Measurements from ENCODE around the gene SNTG2. TPM values are rescaled to one million over a fixed set of nuclear protein-coding genes. Genes with fewer than 3 reads are reported as not detected.

The SNTG2 gene
- total and polyA plus RNA-seq, 2 experiments from 2014 or later: 0.66 to 1.0 TPM

- H3K27ac ChIP-seq: no peak overlapping the region
- DNase-seq (ENCODE audit: low read depth in 1 of 2, low spot score in 1 of 2): no peak
- H3K4me3 ChIP-seq: no peak overlapping the region
- TF ChIP-seq, protein P1, sequence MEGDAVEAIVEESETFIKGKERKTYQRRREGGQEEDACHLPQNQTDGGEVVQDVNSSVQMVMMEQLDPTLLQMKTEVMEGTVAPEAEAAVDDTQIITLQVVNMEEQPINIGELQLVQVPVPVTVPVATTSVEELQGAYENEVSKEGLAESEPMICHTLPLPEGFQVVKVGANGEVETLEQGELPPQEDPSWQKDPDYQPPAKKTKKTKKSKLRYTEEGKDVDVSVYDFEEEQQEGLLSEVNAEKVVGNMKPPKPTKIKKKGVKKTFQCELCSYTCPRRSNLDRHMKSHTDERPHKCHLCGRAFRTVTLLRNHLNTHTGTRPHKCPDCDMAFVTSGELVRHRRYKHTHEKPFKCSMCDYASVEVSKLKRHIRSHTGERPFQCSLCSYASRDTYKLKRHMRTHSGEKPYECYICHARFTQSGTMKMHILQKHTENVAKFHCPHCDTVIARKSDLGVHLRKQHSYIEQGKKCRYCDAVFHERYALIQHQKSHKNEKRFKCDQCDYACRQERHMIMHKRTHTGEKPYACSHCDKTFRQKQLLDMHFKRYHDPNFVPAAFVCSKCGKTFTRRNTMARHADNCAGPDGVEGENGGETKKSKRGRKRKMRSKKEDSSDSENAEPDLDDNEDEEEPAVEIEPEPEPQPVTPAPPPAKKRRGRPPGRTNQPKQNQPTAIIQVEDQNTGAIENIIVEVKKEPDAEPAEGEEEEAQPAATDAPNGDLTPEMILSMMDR (IDR thresholded peaks at IDR 0.05; ENCODE audit: low read depth, low read length): no peak
- H3K27me3 ChIP-seq: no peaks in the 10 kb centered on the region
- H3K36me3 ChIP-seq: no peaks in the 10 kb centered on the region
- no peaks in the 10 kb centered on the region for H3K4me1 ChIP-seq (ENCODE audit: low read depth)
- H3K9me3 ChIP-seq (ENCODE audit: low read depth): no peaks in the 10 kb centered on the region
Measured at GRCh38 chr2:1156059-1156458, 205.4 kb downstream of the SNTG2 start.

GRCh38 chr2:1156531-1156930, 205.9 kb downstream of the SNTG2 start:
- DNase-seq (ENCODE audit: low read depth in 1 of 2, low spot score in 1 of 2): no peak
- H3K27me3 ChIP-seq: no peaks in the 10 kb centered on the region
- H3K9me3 ChIP-seq (ENCODE audit: low read depth): no peaks in the 10 kb centered on the region
- H3K4me3 ChIP-seq: no peak overlapping the region
- H3K36me3 ChIP-seq: no peaks in the 10 kb centered on the region
- H3K4me1 ChIP-seq (ENCODE audit: low read depth): no peaks in the 10 kb centered on the region
- TF ChIP-seq, protein P1 (IDR thresholded peaks at IDR 0.05; ENCODE audit: low read depth, low read length): no peak
- no peak overlapping the region for H3K27ac ChIP-seq

GRCh38 chr2:1157107-1157506, 206.5 kb downstream of the SNTG2 start:
- TF ChIP-seq, protein P1 (IDR thresholded peaks at IDR 0.05; ENCODE audit: low read depth, low read length): no peak
- H3K36me3 ChIP-seq: no peaks in the 10 kb centered on the region
- no peak for DNase-seq (ENCODE audit: low read depth in 1 of 2, low spot score in 1 of 2)
- no peak overlapping the region for H3K27ac ChIP-seq
- H3K4me3 ChIP-seq: no peak overlapping the region
- no peaks in the 10 kb centered on the region for H3K27me3 ChIP-seq
- no peaks in the 10 kb centered on the region for H3K4me1 ChIP-seq (ENCODE audit: low read depth)
- H3K9me3 ChIP-seq (ENCODE audit: low read depth): no peaks in the 10 kb centered on the region

GRCh38 chr2:1159013-1159412, 208.4 kb downstream of the SNTG2 start:
- H3K27me3 ChIP-seq: no peaks in the 10 kb centered on the region
- no peak overlapping the region for H3K4me3 ChIP-seq
- no peaks in the 10 kb centered on the region for H3K9me3 ChIP-seq (ENCODE audit: low read depth)
- DNase-seq (ENCODE audit: low read depth in 1 of 2, low spot score in 1 of 2): no peak
- H3K4me1 ChIP-seq (ENCODE audit: low read depth): no peaks in the 10 kb centered on the region
- H3K36me3 ChIP-seq: no peaks in the 10 kb centered on the region
- H3K27ac ChIP-seq: no peak overlapping the region
- TF ChIP-seq, protein P1 (IDR thresholded peaks at IDR 0.05; ENCODE audit: low read depth, low read length): no peak

- Histone ChIP-seq H3K4me3 (no peak overlapping the region), H3K4me1 (ENCODE audit: low read depth) (no peaks in the 10 kb centered on the region), H3K36me3 (no peaks in the 10 kb centered on the region), H3K27me3 (no peaks in the 10 kb centered on the region), H3K27ac (no peak overlapping the region), H3K9me3 (ENCODE audit: low read depth) (no peaks in the 10 kb centered on the region)
- no peak for DNase-seq (ENCODE audit: low read depth in 1 of 2, low spot score in 1 of 2)
- TF ChIP-seq, protein P1 (IDR thresholded peaks at IDR 0.05; ENCODE audit: low read depth, low read length): no peak
Measured at GRCh38 chr2:1162246-1162645, 211.6 kb downstream of the SNTG2 start.

Measured in cardiac muscle cell (in vitro differentiated cells and primary cell).